ENCODE results near the gene PIP5KL1.
A peak's percentile ranks its signal among the peaks of the same experiment; 100 is the strongest.
"Not testable (repeated sequence)": the region's sequence is repeated elsewhere in the genome, so short reads cannot be mapped to it uniquely, and the experiment has no call there.

PIP5KL1 gene

GRCh38 chr9:127881715-127882114, 48.9 kb downstream of the PIP5KL1 start:
- not testable (repeated sequence) for H3K9ac ChIP-seq (ENCODE audit: low read length); H3K9me3 ChIP-seq (ENCODE audit: control insufficient read depth, low read length); H3K27ac ChIP-seq (ENCODE audit: low read length, poor library complexity, severe bottlenecking); H2BK120ac ChIP-seq (ENCODE audit: low read depth, low read length); H2BK12ac ChIP-seq (ENCODE audit: low read length in 2 of 2); H3K4me3 ChIP-seq (ENCODE audit: insufficient read depth in 1 of 2, low read depth in 1 of 2, low read length in 2 of 2); H3K27me3 ChIP-seq (ENCODE audit: control insufficient read depth in 1 of 2, insufficient read depth in 1 of 2, low read length in 2 of 2); H2AFZ ChIP-seq (ENCODE audit: low read depth, low read length); H2AK5ac ChIP-seq (ENCODE audit: low read length, severe bottlenecking); H4K91ac ChIP-seq (ENCODE audit: low read length); H2BK15ac ChIP-seq (ENCODE audit: low read depth, poor library complexity, severe bottlenecking); H3K4ac ChIP-seq (ENCODE audit: low read depth in 1 of 2, low read length in 2 of 2); H4K8ac ChIP-seq (ENCODE audit: low read length); DNase-seq; H3K14ac ChIP-seq (ENCODE audit: low read length in 2 of 2); H2BK5ac ChIP-seq (ENCODE audit: low read depth, low read length, poor library complexity, severe bottlenecking); H3K23ac ChIP-seq (ENCODE audit: low read length in 2 of 2); H3K18ac ChIP-seq (ENCODE audit: low read depth in 1 of 2, low read length in 2 of 2); H3K4me2 ChIP-seq (ENCODE audit: low read length, poor library complexity, severe bottlenecking)
- WGBS, result 97% methylated on average over 2 of the region's 3 CpGs
- H3K79me1 ChIP-seq (replicated peaks; ENCODE audit: low read length, poor library complexity, severe bottlenecking), result peaks cover 10% of the 10 kb centered on the region
- peaks cover 36% of the 10 kb centered on the region for H3K4me1 ChIP-seq (ENCODE audit: control insufficient read depth, insufficient read depth, low read depth, low read length)
- H3K36me3 ChIP-seq (ENCODE audit: control insufficient read depth in 1 of 2, insufficient read depth in 2 of 2, low read depth in 1 of 2, low read length in 2 of 2), result peaks cover 36 to 37% of the 10 kb centered on the region in 2 experiments

GRCh38 chr9:127880143-127880542, 50.4 kb downstream of the PIP5KL1 start:
- H3K14ac ChIP-seq (ENCODE audit: low read length in 2 of 2), result no peak overlapping the region
- no peak overlapping the region for H2BK5ac ChIP-seq (ENCODE audit: low read depth, low read length, poor library complexity, severe bottlenecking)
- no peak overlapping the region for H3K27ac ChIP-seq (ENCODE audit: low read length, poor library complexity, severe bottlenecking)
- no peak overlapping the region for H4K8ac ChIP-seq (ENCODE audit: low read length)
- no peak overlapping the region for H3K23ac ChIP-seq (ENCODE audit: low read length in 2 of 2)
- no peak overlapping the region for H3K4ac ChIP-seq (ENCODE audit: low read depth in 1 of 2, low read length in 2 of 2)
- H2AK5ac ChIP-seq (ENCODE audit: low read length, severe bottlenecking), result no peak overlapping the region
- H2BK12ac ChIP-seq (ENCODE audit: low read length in 2 of 2), result no peak overlapping the region
- H3K27me3 ChIP-seq (ENCODE audit: control insufficient read depth in 1 of 2, insufficient read depth in 1 of 2, low read length in 2 of 2), result no peaks in the 10 kb centered on the region
- H2BK120ac ChIP-seq (ENCODE audit: low read depth, low read length), result no peak overlapping the region
- peaks cover 10% of the 10 kb centered on the region for H3K79me1 ChIP-seq (replicated peaks; ENCODE audit: low read length, poor library complexity, severe bottlenecking)
- H4K91ac ChIP-seq (ENCODE audit: low read length), result no peak overlapping the region
- WGBS, result 84% methylated on average over 7 of the region's 8 CpGs
- H3K9me3 ChIP-seq (ENCODE audit: control insufficient read depth, low read length), result no peaks in the 10 kb centered on the region
- H3K18ac ChIP-seq (ENCODE audit: low read depth in 1 of 2, low read length in 2 of 2), result no peak overlapping the region
- H3K36me3 ChIP-seq (ENCODE audit: control insufficient read depth in 1 of 2, insufficient read depth in 2 of 2, low read depth in 1 of 2, low read length in 2 of 2), result peaks cover 20 to 22% of the 10 kb centered on the region in 2 experiments
- no peak overlapping the region for H3K4me3 ChIP-seq (ENCODE audit: insufficient read depth in 1 of 2, low read depth in 1 of 2, low read length in 2 of 2)
- no peak overlapping the region for H2BK15ac ChIP-seq (ENCODE audit: low read depth, poor library complexity, severe bottlenecking)
- no peak overlapping the region for H3K4me2 ChIP-seq (ENCODE audit: low read length, poor library complexity, severe bottlenecking)
- no peak overlapping the region for H2AFZ ChIP-seq (ENCODE audit: low read depth, low read length)
- peaks cover 44% of the 10 kb centered on the region for H3K4me1 ChIP-seq (ENCODE audit: control insufficient read depth, insufficient read depth, low read depth, low read length)
- DNase-seq, result no peak
- H3K9ac ChIP-seq (ENCODE audit: low read length), result no peak overlapping the region

- Histone ChIP-seq H4K91ac (ENCODE audit: low read length) (no peak overlapping the region), H3K18ac (ENCODE audit: low read depth in 1 of 2, low read length in 2 of 2) (no peak overlapping the region), H3K4me1 (ENCODE audit: control insufficient read depth, insufficient read depth, low read depth, low read length) (peaks cover 41% of the 10 kb centered on the region), H3K79me1 (replicated peaks; ENCODE audit: low read length, poor library complexity, severe bottlenecking) (peaks cover 19% of the 10 kb centered on the region), H2BK15ac (ENCODE audit: low read depth, poor library complexity, severe bottlenecking) (no peak overlapping the region), H3K9ac (ENCODE audit: low read length) (no peak overlapping the region), H3K27me3 (ENCODE audit: control insufficient read depth in 1 of 2, insufficient read depth in 1 of 2, low read length in 2 of 2) (no peaks in the 10 kb centered on the region), H3K36me3 (ENCODE audit: control insufficient read depth in 1 of 2, insufficient read depth in 2 of 2, low read depth in 1 of 2, low read length in 2 of 2) (peaks cover 10 to 16% of the 10 kb centered on the region in 2 experiments), H2BK5ac (ENCODE audit: low read depth, low read length, poor library complexity, severe bottlenecking) (no peak overlapping the region), H3K23ac (ENCODE audit: low read length in 2 of 2) (no peak overlapping the region), H4K8ac (ENCODE audit: low read length) (no peak overlapping the region), H3K9me3 (ENCODE audit: control insufficient read depth, low read length) (no peaks in the 10 kb centered on the region), H3K4me2 (ENCODE audit: low read length, poor library complexity, severe bottlenecking) (no peak overlapping the region), H3K27ac (ENCODE audit: low read length, poor library complexity, severe bottlenecking) (no peak overlapping the region), H2AK5ac (ENCODE audit: low read length, severe bottlenecking) (no peak overlapping the region), H3K14ac (ENCODE audit: low read length in 2 of 2) (no peak overlapping the region), H3K4ac (ENCODE audit: low read depth in 1 of 2, low read length in 2 of 2) (peak overlapping the region in 1 of 2 experiments; percentile 49), H2BK12ac (ENCODE audit: low read length in 2 of 2) (peak overlapping the region in 1 of 2 experiments; percentile 38), H2BK120ac (ENCODE audit: low read depth, low read length) (no peak overlapping the region), H3K4me3 (ENCODE audit: insufficient read depth in 1 of 2, low read depth in 1 of 2, low read length in 2 of 2) (no peak overlapping the region), H2AFZ (ENCODE audit: low read depth, low read length) (no peak overlapping the region)
- WGBS, result 87% methylated on average over 6 of the region's 8 CpGs
- no peak for DNase-seq
Observed at GRCh38 chr9:127878652-127879390, 51.8 kb downstream of the PIP5KL1 start.

GRCh38 chr9:127878001-127878651, 52.5 kb downstream of the PIP5KL1 start:
- peak overlapping the region; percentile 88 to 92 for H3K4ac ChIP-seq (ENCODE audit: low read depth in 1 of 2, low read length in 2 of 2)

More at GRCh38 chr9:127878001-127878651, 52.5 kb downstream of the PIP5KL1 start:
- peak overlapping the region; percentile 79 to 85 for H2BK12ac ChIP-seq (ENCODE audit: low read length in 2 of 2)
- H3K4me3 ChIP-seq (ENCODE audit: insufficient read depth in 1 of 2, low read depth in 1 of 2, low read length in 2 of 2), result peak overlapping the region; percentile 57 to 90
- no peak overlapping the region for H3K27ac ChIP-seq (ENCODE audit: low read length, poor library complexity, severe bottlenecking)
- no peak overlapping the region for H2AK5ac ChIP-seq (ENCODE audit: low read length, severe bottlenecking)
- H3K9me3 ChIP-seq (ENCODE audit: control insufficient read depth, low read length), result no peaks in the 10 kb centered on the region
- peak overlapping the region; percentile 57 for H4K91ac ChIP-seq (ENCODE audit: low read length)
- peak overlapping the region in 1 of 2 experiments; percentile 86 for H3K18ac ChIP-seq (ENCODE audit: low read depth in 1 of 2, low read length in 2 of 2)
- peak overlapping the region in 1 of 2 experiments; percentile 56 for H3K14ac ChIP-seq (ENCODE audit: low read length in 2 of 2)
- H3K27me3 ChIP-seq (ENCODE audit: control insufficient read depth in 1 of 2, insufficient read depth in 1 of 2, low read length in 2 of 2), result no peaks in the 10 kb centered on the region
- H3K9ac ChIP-seq (ENCODE audit: low read length), result peak overlapping the region; percentile 89
- H3K79me1 ChIP-seq (replicated peaks; ENCODE audit: low read length, poor library complexity, severe bottlenecking), result peaks cover 19% of the 10 kb centered on the region
- DNase-seq, result no peak
- H3K36me3 ChIP-seq (ENCODE audit: control insufficient read depth in 1 of 2, insufficient read depth in 2 of 2, low read depth in 1 of 2, low read length in 2 of 2), result peaks cover 15 to 21% of the 10 kb centered on the region in 2 experiments
- peak overlapping the region; percentile 93 for H3K4me2 ChIP-seq (ENCODE audit: low read length, poor library complexity, severe bottlenecking)
- H2BK15ac ChIP-seq (ENCODE audit: low read depth, poor library complexity, severe bottlenecking), result peak overlapping the region; percentile 88
- H2BK120ac ChIP-seq (ENCODE audit: low read depth, low read length), result peak overlapping the region; percentile 86
- peaks cover 46% of the 10 kb centered on the region for H3K4me1 ChIP-seq (ENCODE audit: control insufficient read depth, insufficient read depth, low read depth, low read length)
- H2BK5ac ChIP-seq (ENCODE audit: low read depth, low read length, poor library complexity, severe bottlenecking), result no peak overlapping the region
- H3K23ac ChIP-seq (ENCODE audit: low read length in 2 of 2), result peak overlapping the region in 1 of 2 experiments; percentile 43
- H2AFZ ChIP-seq (ENCODE audit: low read depth, low read length), result peak overlapping the region; percentile 87
- peak overlapping the region; percentile 83 for H4K8ac ChIP-seq (ENCODE audit: low read length)
- 49% methylated on average over 16 of the region's 18 CpGs for WGBS
